GM19372 (cell line): ENCODE data around the gene SOS1.
A peak's percentile ranks its signal among the peaks of the same experiment; 100 is the strongest.

Experiments
- ATAC-seq: cut with Tn5 transposase; IDR thresholded peaks from one replicate; pipeline ENCODE4 v1.9.1; 2021; ENCODE audit warnings: mild to moderate bottlenecking, low read depth, moderate library complexity; ENCODE audit not compliant: unreplicated experiment

Gene SOS1

DNA sequence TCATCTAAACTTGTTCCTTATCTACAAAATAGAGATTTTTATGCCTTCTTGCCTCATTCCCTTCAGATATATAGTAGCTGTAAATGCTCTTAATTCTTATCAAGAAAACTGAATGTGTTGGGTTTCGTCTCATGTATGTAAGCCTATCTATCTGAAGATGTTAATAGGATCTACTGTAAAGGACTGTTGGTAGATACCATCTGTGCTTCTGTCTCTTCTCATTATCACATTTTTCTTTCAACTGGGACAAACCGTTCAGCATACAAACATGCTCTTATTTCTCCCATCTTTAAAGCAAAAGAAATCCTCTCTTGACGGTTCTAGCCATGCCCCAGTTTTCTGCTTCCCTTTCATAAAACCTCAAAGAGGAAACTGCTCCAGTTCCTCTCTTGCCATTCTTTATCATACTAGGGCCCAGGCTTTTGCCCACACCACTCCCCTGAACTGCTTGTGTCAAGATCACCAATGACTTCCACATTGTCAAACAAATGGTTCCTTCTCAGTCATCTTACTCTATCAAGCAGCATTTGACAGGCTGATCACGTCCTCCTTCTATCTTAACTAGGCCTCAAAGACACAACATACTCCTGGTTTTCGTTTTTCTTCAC is 142.5 kb downstream of the SOS1 start:
- no peak for ATAC-seq

GRCh38 chr2:38977047-38977446 is 143.8 kb downstream of the SOS1 start:
- no peak for ATAC-seq

GRCh38 chr2:38975042-38975441 is 145.8 kb downstream of the SOS1 start:
- no peak for ATAC-seq

- no peak for ATAC-seq
These were observed 147.6 kb downstream of the SOS1 start for GRCh38 chr2:38973266-38973665.

GRCh38 chr2:38971377-38971776 is 149.5 kb downstream of the SOS1 start:
- no peak for ATAC-seq

GRCh38 chr2:38968021-38968420 is 152.8 kb downstream of the SOS1 start:
- ATAC-seq, result no peak

DNA sequence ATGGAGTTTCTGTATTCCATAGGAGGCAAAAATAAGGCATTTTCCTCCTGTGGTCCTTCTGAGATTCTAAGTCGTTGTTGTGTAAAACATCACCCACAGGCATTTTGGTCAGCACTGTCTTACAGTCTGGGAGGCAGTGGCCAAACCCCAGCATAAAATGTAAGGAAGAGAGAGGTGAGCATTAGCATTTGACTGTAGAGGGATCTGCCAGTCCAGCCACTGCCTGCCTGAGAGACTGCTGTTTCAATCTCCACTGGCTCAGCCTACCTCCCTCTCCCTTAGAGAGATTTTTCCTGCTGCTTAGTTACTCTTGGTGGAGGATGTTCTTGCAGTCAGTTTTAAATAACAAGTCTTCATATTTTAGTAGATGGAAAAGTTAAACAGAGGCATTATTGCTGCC is 154.2 kb downstream of the SOS1 start:
- ATAC-seq, result no peak

DNA sequence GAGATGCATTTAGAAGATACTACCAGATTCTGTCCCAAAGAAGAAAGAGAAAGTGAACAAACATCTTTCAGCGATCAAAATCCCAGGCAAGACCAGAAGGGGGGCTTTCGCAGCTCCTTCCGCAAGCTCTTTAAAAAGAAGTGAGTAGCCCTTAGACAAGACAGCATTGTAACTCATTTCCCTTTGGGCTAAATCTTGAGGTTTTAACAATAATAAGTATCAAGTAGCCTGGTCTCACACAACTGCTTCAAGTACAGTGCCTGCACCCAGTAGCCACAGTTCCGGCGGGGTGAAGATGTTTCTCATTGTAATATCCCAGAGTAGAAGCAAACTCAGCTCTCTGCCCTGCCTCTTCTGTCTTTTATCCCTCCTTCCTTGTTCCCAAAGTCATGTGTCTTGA is 154.8 kb downstream of the SOS1 start:
- no peak for ATAC-seq

DNA sequence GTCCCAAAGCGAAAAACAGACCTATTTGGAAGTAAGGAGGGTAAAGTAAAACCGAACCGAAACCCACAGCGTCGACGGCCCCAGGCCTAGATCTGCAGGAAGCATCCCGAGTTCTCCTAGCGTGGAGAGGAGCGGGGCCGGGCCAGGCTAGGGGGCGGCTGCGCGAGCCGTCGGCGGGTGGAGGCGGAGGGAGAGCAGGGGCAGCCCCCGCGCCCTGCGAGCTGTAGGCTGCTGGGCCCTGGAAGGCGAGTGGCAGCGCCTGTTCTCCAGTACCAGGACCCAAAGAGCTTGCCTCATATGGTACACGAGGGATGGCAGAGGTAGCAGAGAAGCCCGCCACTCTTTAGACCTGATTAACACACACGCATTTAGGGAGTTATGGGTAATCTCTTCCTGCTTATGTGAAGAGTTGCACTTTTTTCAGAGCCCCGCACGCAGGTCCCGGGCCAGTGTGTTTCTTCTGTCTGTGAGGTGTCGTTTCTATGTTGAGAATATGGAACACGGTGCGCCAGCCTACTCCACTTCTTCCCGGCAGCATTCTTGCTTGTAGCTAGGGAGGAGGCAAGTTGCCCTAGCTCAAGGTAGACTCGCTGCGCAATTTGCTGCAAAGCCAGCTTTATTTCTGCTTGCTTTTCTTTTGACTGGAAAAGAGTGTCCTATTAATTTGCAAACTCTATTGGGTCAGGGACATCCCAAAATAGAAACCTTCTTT is 160.1 kb downstream of the SOS1 start:
- ATAC-seq, result no peak

DNA sequence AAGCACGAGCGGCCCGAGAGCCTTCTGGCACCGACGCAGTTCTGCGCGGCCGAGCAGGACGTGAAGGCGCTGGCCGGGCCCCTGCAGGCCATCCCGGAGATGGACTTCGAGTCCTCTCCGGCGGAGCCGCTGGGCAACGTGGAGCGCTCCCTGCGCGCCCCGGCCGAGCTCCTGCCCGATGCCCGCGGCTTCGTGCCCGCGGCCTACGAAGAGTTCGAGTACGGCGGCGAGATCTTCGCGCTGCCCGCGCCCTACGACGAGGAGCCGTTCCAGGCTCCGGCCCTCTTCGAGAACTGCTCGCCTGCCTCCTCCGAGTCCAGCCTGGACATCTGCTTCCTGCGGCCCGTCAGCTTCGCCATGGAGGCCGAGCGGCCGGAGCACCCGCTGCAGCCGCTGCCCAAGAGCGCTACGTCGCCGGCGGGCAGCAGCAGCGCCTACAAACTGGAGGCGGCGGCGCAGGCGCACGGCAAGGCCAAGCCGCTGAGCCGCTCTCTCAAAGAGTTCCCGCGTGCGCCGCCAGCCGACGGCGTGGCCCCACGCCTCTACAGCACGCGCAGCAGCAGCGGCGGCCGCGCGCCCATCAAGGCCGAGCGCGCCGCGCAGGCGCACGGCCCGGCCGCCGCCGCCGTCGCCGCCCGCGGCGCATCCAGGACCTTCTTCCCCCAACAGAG is 160.8 kb downstream of the SOS1 start:
- peak; percentile 84 for ATAC-seq

- no peak for ATAC-seq
These were observed 161.4 kb downstream of the SOS1 start for GRCh38 chr2:38959466-38959865.

GRCh38 chr2:38957972-38958371 is 162.9 kb downstream of the SOS1 start:
- ATAC-seq, result no peak

DNA sequence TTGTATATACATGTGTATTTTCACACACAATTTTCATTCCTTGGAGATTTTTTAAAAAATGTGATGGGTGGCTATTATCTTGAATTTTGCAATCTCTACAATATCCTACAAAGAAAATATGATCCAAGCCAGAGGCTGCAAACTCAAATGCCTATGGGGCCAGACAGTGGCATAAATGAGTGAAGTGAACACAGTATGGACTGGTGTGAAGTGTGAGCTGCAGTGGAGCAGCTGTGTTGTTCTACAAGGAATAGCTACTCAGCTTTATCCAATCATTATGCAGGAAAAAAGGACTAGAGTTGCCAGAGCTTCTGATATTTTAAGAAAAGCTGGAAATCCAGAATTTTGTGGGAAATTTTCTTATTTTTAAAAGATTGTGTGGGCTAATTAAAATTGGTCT is 169.1 kb downstream of the SOS1 start:
- no peak for ATAC-seq

DNA sequence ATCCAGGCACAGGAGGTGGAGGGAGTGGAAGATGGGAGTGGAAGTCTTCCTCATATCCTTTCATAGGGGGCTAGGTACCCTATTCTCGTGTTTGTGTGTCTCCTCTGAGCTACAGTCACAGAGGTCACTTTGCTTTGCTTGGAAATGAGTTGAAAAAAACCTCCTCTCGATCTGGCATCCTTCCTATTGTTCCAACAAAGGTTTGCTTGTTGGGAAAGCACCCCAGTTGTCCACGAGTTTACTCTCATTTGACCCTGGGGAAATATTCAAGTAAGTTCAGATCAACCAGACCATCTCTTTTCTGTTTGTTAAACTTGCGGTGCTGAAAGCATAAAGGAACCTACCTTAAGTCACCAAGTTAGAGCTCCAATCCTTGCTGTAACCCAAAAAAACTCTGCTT is 171.9 kb downstream of the SOS1 start:
- no peak for ATAC-seq

- ATAC-seq, result no peak
These were observed 172.4 kb downstream of the SOS1 start for GRCh38 chr2:38948387-38948882.

DNA sequence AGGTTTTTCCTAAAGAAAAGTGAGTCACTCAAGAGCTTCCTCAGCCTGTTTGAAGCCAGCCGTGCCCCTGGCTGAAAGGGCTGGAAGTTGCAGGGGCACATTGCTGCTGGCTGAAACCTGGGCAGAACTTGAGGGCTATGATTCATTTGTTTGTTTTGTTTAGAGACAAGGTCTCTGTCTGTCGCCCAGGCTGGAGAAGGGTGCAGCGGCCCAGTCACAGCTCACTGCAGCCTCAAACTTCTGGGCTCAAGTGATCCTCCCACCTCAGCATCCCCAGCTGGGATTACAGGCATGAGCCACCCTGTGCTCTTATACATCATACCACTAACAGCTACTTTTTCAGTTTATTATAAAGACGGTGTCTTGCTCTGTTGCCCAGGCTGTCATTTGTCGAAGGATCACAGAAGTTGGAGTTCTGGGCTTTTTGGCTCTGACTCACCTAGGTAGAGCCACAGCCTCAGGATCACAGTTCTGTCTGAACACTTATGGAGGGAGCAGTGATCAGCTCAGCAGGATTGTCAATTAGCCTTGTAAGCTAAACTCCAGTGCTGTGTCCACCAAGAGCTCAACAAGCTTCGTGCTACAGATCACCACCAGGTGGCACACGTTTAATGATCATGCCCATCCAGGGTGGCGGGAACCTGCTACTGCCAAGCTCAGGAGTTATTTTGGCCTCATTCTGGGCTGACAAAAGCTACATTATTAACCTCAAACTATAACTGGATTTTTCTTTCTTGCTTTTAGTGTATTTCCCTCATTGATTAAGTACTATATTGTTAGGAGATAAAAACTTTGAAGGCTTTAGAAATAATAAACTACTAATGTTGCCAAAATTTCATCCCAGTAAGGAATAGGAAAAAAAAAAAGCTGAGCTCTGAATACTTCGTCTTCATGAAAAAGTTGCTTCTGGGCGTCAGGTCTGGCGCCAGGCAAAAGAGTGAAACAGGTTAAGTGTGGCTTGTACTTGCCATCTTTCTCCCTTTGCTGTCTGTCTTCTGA is 173.3 kb downstream of the SOS1 start:
- ATAC-seq, result peak; percentile 53

DNA sequence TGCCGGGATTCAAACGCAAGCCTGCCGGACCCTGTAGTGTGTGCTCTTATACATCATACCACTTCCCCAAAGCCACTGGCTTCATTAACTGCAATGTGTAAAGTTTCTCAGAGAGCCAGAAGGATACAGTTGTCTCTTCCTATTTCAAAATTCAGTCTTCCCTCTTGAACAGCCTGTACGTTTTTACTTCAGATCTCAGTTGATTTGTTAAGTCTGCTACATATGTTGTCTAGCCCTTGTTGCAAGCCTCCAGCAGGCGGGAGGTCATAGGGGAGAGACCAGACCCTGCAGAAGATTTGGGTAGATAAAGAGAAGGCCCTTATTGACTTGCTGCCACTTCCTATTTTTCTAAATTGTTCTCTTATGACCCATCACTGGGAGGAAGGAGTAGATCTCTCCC is 174.9 kb downstream of the SOS1 start:
- no peak for ATAC-seq

- ATAC-seq, result no peak
These were observed 175.5 kb downstream of the SOS1 start for GRCh38 chr2:38945372-38945771.

DNA sequence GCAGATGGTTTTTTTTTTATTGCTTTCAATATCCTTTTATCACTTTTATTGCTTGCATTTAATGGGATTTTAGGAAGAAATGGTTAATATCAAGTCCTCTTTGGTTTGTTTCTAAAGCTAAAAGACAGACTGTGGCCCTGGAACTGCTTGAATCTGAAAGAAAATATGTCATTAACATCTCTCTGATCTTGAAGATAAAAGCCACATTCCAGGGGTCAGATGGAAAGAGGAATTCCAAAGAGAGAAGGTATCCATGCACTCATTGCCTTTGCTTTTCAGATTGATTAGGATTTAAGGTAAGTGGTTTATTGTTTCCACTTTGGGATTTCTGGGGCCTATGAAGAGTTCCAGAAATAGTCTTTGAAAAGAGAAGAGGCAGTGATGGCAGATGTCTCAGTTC is 177.1 kb downstream of the SOS1 start:
- no peak for ATAC-seq

DNA sequence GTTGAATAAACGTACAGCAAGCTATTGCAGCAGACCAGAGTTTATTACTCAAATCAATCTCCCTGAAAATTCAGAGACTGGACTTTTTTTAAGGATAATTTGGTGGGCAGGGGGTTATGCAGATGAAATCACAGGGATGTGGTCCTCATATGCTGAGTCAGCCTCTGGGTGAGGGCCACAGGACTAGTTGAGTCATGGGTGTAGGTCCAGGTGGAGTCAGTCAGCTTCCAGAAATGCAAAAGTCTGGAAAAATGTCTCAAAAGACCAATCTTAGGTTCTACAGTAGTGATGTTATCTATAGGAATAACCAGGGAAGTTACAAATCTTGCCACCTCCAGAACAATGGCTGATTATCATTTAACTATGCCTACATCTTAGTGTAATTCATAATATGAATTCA is 180.1 kb downstream of the SOS1 start:
- ATAC-seq, result no peak

GRCh38 chr2:38937548-38937947 is 183.3 kb downstream of the SOS1 start:
- ATAC-seq, result no peak
